Left renal cortex interstitium (tissue), 4 donors: ENCODE data around the gene IFITM5. TPM values are rescaled to one million over a fixed set of nuclear protein-coding genes. Genes with fewer than 3 reads are reported as not detected.
"Not testable (repeated sequence)": the region's sequence is repeated elsewhere in the genome, so short reads cannot be mapped to it uniquely, and the experiment has no call there.

Experiments
- DNase-seq, 4 donors: peaks; one replicate each; pipeline ENCODE4 v3.0.0-alpha.2; 2013; ENCODE audit warnings: low read depth in 4 of 4, low spot score in 2 of 4, missing footprints in 1 of 4
- polyA plus RNA-seq, 4 donors: library from polyadenylated mRNA; unstranded; fragments of 120-200 nt; gene quantifications; one replicate each; pipeline ENCODE4 v1.2.1, GENCODE V29; 2013; ENCODE audit not compliant: insufficient read length in 4 of 4

The IFITM5 gene
- polyA plus RNA-seq, 4 donors = 0.21 to 0.65 TPM; not detected in 2

- no peak for DNase-seq
Observed at GRCh38 chr11:296171-297050, 2.9 kb downstream of the IFITM5 start.

GRCh38 chr11:295351-296170 lies 3.8 kb downstream of the IFITM5 start:
- DNase-seq = no peak

- DNase-seq = no peak
Observed at GRCh38 chr11:294780-295179, 4.5 kb downstream of the IFITM5 start.

DNA sequence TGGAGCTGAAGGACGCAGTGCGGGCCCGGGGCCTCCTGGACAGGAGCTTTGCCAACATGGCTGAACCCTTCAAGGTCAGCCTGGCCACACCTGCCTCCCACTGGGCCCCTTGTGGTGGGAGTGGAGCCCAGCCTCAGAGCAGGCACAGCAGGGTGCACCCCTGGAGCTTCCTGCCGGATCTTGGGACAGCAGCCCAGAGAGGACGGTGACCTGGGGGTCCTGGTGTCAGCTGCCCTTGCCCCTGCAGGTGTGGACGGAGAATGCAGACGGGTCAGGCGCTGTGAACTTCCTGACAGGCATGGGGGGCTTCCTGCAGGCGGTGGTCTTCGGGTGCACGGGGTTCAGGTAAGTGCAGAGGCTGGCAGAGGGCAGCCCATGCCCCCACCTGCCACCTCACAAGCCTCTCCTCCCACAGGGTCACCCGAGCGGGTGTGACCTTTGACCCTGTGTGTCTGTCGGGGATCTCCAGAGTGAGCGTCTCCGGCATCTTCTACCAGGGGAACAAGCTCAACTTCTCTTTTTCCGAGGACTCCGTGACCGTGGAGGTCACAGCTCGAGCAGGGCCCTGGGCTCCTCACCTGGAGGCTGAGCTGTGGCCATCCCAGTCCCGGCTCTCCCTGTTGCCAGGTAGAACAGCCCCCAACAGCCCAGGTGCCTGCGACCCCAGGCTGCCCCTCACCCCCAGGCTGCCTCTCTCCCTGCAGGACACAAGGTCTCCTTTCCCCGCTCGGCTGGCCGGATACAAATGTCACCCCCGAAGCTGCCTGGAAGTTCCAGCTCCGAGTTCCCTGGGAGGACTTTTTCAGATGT lies 5.3 kb downstream of the IFITM5 start:
- DNase-seq = no peak

DNA sequence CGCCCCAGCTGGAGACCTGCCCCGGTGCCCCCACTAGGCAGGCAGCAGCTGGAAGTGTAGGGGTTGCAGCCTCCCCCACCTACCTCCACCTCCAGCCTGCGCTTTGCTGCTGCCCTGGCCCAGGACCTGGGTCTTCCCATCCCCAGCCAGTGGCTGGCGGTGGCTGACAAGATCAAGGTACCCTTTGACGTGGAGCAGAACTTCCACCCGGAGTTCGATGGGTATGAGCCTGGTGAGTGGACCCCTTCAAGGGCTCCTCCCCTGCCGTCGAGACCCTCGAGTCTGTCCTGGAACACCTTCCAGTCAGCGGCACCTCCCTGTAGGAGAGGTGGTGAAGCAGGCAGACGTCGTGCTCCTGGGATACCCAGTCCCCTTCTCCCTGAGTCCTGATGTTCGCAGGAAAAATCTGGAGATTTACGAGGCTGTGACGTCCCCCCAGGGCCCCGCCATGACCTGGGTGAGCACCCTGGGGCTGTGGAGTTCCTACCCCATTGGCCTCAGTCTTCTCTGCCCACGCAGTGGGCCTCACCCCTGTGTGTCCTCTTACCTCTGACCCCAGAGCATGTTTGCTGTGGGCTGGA lies 6.0 kb downstream of the IFITM5 start:
- no peak for DNase-seq

- no peak for DNase-seq
Observed at GRCh38 chr11:292211-293121, 6.9 kb downstream of the IFITM5 start.

- DNase-seq = no peak
Observed at GRCh38 chr11:291281-292210, 7.8 kb downstream of the IFITM5 start.

GRCh38 chr11:290621-291231 lies 8.6 kb downstream of the IFITM5 start:
- DNase-seq = no peak

DNA sequence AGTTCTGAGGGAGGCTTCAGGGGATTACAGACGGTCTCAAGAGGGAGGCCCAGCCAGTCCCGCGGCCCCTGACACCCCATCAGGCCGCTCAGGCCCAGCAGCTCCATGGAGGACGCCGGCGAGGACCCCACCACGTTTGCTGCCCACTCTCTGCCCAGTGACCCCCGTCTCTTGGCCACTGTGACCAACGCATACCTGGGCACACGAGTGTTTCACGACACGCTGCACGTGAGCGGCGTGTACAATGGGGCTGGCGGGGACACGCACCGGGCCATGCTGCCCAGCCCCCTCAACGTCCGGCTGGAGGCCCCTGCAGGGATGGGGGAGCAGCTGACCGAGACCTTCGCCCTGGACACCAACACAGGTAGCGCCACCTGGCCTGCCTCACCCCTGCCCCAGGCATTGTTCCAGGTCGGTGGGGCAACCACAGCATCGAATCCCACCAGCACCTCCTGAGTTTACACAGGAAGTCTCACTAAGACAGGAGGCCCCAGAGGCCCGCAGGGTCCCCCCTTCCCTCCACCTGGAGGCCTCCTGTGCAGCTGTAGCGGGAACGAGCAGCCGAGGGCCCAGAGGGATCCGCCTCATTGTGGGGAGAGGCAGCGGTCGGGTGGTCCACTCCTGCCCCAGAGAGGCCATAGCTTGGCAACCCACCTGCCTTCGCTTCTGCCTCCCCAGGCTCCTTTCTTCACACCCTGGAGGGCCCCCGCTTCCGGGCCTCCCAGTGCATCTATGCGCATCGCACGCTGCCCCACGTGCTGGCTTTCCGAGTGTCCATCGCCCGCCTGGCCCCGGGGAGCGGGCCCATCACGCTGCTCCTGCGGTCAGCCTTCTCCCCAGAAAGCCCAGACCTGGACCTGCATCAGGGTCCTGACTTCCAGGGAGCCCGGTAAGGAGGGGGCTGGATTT lies 9.4 kb downstream of the IFITM5 start:
- DNase-seq = no peak

DNA sequence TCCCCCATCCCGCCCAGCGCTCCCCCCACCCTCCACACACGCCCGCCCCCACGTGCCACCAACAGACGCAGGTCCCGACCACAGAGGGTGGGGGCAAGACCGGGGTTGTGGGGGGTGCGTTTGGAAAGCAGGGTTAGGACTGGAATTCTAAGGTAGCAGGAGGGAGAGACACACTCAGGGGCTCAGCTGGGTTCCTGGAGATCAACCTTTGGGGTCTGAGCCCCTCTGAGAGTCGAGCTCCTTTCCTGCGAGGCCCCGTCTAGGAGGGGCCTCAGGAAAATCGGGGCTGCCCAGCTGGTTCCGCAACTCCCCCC lies 10.0 kb downstream of the IFITM5 start:
- DNase-seq = no peak

DNA sequence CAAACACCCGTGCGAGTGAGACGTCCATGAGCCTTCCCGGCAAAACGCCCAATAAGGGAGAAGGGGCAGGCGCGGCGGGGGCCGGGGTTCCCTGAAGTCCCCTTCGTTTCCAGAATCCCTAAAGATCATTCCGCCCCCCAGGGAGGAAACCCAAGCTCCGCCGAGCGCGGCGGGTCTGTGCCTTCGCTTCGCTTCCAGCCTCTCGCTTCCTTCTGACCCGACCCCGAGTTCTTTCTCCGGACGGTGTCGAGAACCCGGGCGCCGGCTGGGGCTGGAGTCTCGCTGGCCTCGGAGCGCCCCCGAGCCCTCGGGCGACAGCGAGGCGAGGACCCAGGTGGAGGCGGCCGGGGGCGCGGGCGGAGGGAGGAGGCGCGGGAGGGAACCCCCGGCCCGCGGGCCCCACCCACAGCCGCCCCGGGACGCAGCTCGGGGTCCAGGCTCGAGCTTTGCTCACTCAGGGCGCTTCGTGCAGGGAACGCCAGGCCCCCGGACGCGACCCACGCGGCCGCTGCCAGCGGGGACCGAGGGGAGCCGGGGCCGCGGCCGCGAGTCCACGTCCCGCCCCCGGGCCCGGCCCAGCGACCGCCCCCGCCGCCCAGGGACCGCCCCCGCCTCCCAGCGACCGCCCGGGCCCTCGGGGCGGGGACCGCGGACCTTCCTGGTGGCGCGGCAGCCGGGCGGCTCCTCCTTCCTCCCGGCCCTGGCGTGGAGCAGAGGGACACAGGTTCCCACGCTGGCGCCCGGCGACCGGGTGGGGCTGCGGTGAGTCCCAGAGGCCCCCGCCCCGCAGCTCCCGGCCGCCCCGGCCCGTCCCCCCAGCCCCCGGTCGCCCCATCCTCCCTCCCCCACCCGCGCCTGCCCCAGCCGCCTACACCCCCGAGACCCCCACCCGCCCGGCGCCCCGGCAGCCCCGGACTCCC lies 10.6 kb downstream of the IFITM5 start, which contains the start of gene PGGHG:
Gene PGGHG (plus strand): TSS at position 649 of the 920 bp plus-strand sequence. CDS start 691 bp downstream, outside the sequence.
- DNase-seq = no peak

DNA sequence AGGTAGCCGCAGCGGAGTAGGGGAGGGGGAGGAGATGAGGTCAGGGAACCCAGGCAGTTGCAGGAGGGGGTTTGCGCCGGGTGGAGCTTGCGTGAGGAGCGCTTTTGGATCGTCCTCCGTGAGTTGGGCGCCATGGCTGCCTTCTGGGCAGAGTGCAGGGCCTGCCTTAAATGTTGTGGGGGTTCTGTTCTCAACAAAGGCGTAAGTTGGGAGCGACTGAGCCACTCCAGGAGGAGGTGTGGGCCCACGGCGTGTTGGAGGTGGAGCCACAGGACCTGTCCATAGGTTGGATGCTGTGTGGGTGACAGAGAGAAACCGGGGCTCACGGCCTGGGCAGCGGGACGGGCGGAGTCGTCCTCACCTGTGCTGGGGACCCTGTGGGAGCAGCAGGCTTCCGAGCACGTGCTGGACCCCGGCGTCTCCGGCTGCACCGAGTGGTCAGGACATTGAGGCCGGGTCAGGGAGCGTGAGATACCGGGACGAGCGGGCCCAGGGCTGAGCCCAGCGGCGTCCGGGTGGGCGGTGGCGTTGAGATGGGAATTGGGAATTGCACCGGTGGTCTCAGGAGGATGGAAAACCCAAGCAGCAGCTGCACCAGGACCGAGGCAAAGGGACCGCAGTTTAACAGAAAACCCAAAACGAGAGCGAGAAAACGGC lies 11.4 kb downstream of the IFITM5 start:
- DNase-seq = no peak

GRCh38 chr11:286977-287820 lies 12.1 kb downstream of the IFITM5 start:
- not testable (repeated sequence) for DNase-seq

GRCh38 chr11:285894-286220 lies 13.5 kb downstream of the IFITM5 start:
- DNase-seq = no peak
